Loucy (cell line): Measurements from ENCODE around the gene ACLY.

Source experiments
- H2AFZ ChIP-seq: fragments of 200-600 bp; sonication (generic); 2 replicates; pipeline ENCODE4 v1.6.0; 2016; ENCODE audit warnings: antibody characterized with exemption, mild to moderate bottlenecking, low read length, moderate library complexity
- H3F3A ChIP-seq: fragments of 200-600 bp; 2 replicates; pipeline ENCODE4 v1.6.0; 2016; ENCODE audit warnings: antibody characterized with exemption, low read depth, mild to moderate bottlenecking
- H3K27me3 ChIP-seq: fragments of 200-600 bp; sonication (generic); 2 replicates; pipeline ENCODE4 v1.6.1; 2014; ENCODE audit warnings: low read length, mild to moderate bottlenecking; ENCODE audit not compliant: insufficient read depth, poor library complexity, severe bottlenecking
- H3K36me3 ChIP-seq: fragments of 200-600 bp; sonication (generic); 2 replicates; pipeline ENCODE4 v1.6.1; 2016; ENCODE audit warnings: low read length; ENCODE audit not compliant: insufficient read depth
- H3K4me1 ChIP-seq: fragments of 200-600 bp; sonication (generic); 2 replicates; pipeline ENCODE4 v1.5.1; 2014; ENCODE audit warnings: low read length, mild to moderate bottlenecking; ENCODE audit not compliant: insufficient read depth, poor library complexity, severe bottlenecking
- H3K4me2 ChIP-seq: fragments of 200-600 bp; sonication (generic); 2 replicates; pipeline ENCODE4 v1.6.0; 2014; ENCODE audit warnings: antibody characterized with exemption, low read length, low read depth, mild to moderate bottlenecking; ENCODE audit not compliant: poor library complexity, severe bottlenecking
- H3K4me3 ChIP-seq: fragments of 200-600 bp; sonication (generic); 2 replicates; pipeline ENCODE4 v1.5.1; 2014; ENCODE audit warnings: low read length, mild to moderate bottlenecking, mixed read lengths; ENCODE audit not compliant: poor library complexity, severe bottlenecking
- H3K79me2 ChIP-seq: fragments of 200-600 bp; sonication (generic); 2 replicates; pipeline ENCODE4 v1.6.1; 2014; ENCODE audit warnings: low read length; ENCODE audit not compliant: insufficient read depth
- H3K9ac ChIP-seq: fragments of 200-600 bp; sonication (generic); 2 replicates; pipeline ENCODE4 v1.6.0; 2014; ENCODE audit warnings: mild to moderate bottlenecking, low read depth, low read length, moderate library complexity; ENCODE audit not compliant: poor library complexity, severe bottlenecking
- H3K9me2 ChIP-seq: fragments of 200-600 bp; sonication (generic); replicated peaks from 2 replicates; pipeline ENCODE4 v1.6.1; 2016; ENCODE audit warnings: low read depth, low read length, mixed read lengths
- H3K9me3 ChIP-seq: fragments of 200-600 bp; sonication (generic); 2 replicates; pipeline ENCODE4 v1.6.1; 2014; ENCODE audit warnings: mild to moderate bottlenecking, antibody characterized with exemption, low read length, low read depth; ENCODE audit not compliant: insufficient read depth
- H4K20me1 ChIP-seq: fragments of 200-600 bp; sonication (generic); 2 replicates; pipeline ENCODE4 v1.6.0; 2014; ENCODE audit warnings: antibody characterized with exemption, low read length, mild to moderate bottlenecking; ENCODE audit not compliant: insufficient read depth, poor library complexity, severe bottlenecking
- EZH2phosphoT487 ChIP-seq: fragments of 200-600 bp; IDR thresholded peaks from 2 replicates; pipeline ENCODE4 v1.6.1; 2018; ENCODE audit warnings: antibody characterized with exemption, mild to moderate bottlenecking, moderate library complexity, borderline replicate concordance
- TF ChIP-seq, protein P1 (sequence below): fragments of 200-600 bp; sonication (generic); conservative IDR thresholded peaks from 2 replicates; pipeline ENCODE4 v1.5.1; 2014; ENCODE audit warnings: mild to moderate bottlenecking, antibody characterized with exemption, low read length

ACLY gene

DNA sequence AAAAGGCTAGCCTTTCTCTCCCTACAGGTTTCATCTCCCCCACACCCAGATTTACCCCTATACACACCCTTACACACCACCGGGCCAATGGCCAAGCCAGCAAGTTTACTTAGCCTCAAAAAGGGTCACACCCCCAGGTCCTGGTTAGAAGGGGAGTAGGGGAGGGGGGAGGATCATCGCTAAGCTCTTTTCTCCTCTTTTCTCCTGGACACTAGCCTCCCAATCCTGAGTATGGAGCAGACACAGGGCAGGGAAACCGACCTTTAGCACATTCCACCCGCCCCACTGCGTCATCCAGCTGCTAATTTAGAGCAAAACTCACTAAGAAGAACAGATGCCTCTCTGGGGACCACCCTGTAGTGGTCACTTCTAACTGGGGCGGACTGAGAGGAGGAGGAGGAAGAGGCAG lies 4.4 kb downstream of the ACLY start:
- Histone ChIP-seq H3K9ac (peak overlapping the region; percentile 55), H3K79me2 (peaks cover 87% of the 10 kb centered on the region), H3K4me2 (peak overlapping the region; percentile 98), H3K9me3 (no peaks in the 10 kb centered on the region), H3K4me1 (peaks cover 41% of the 10 kb centered on the region), H3K9me2 (no peaks in the 10 kb centered on the region), H4K20me1 (peaks cover 80% of the 10 kb centered on the region), H3F3A (no peaks in the 10 kb centered on the region), H3K4me3 (peak overlapping the region; percentile 86), H3K36me3 (peaks cover 47% of the 10 kb centered on the region; the same call in 1 of the 2 replicates), H3K27me3 (peaks cover 6% of the 10 kb centered on the region), H2AFZ (no peak overlapping the region)
- TF ChIP-seq, protein P1, sequence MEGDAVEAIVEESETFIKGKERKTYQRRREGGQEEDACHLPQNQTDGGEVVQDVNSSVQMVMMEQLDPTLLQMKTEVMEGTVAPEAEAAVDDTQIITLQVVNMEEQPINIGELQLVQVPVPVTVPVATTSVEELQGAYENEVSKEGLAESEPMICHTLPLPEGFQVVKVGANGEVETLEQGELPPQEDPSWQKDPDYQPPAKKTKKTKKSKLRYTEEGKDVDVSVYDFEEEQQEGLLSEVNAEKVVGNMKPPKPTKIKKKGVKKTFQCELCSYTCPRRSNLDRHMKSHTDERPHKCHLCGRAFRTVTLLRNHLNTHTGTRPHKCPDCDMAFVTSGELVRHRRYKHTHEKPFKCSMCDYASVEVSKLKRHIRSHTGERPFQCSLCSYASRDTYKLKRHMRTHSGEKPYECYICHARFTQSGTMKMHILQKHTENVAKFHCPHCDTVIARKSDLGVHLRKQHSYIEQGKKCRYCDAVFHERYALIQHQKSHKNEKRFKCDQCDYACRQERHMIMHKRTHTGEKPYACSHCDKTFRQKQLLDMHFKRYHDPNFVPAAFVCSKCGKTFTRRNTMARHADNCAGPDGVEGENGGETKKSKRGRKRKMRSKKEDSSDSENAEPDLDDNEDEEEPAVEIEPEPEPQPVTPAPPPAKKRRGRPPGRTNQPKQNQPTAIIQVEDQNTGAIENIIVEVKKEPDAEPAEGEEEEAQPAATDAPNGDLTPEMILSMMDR, result no peak
- no peak for TF ChIP-seq EZH2phosphoT487

DNA sequence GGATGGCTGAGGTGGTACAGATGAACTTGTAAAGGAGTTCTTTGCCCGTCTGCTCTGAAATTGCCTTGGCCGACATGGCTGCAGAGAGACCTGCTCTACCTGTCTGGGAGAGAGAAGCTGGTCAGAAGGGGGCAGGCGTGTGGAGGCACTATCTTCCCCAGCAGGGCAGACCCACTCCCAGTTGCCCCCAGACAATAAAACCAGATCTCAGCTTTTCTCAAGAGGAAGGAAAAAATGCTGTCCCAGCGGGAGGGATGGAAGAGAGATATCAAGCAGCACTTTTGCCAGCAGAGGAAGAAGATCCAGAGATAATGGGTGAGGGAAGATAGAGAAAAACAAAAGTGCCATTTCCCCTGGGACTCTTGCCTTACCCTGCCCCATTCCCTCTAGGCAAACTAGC lies 5.0 kb downstream of the ACLY start:
- peak overlapping the region; percentile 98 for H3K4me2 ChIP-seq
- TF ChIP-seq, protein P1, result no peak
- TF ChIP-seq EZH2phosphoT487, result no peak
- H3K9me2 ChIP-seq, result no peaks in the 10 kb centered on the region
- peak overlapping the region; percentile 55 for H3K9ac ChIP-seq
- peaks cover 38% of the 10 kb centered on the region for H3K4me1 ChIP-seq
- peaks cover 53% of the 10 kb centered on the region; the same call in 1 of the 2 replicates for H3K36me3 ChIP-seq
- peaks cover 6% of the 10 kb centered on the region for H3K27me3 ChIP-seq
- no peak overlapping the region for H2AFZ ChIP-seq
- H3F3A ChIP-seq, result no peaks in the 10 kb centered on the region
- no peak overlapping the region for H3K4me3 ChIP-seq
- peaks cover 80% of the 10 kb centered on the region for H4K20me1 ChIP-seq
- no peaks in the 10 kb centered on the region for H3K9me3 ChIP-seq
- peaks cover 87% of the 10 kb centered on the region for H3K79me2 ChIP-seq

DNA sequence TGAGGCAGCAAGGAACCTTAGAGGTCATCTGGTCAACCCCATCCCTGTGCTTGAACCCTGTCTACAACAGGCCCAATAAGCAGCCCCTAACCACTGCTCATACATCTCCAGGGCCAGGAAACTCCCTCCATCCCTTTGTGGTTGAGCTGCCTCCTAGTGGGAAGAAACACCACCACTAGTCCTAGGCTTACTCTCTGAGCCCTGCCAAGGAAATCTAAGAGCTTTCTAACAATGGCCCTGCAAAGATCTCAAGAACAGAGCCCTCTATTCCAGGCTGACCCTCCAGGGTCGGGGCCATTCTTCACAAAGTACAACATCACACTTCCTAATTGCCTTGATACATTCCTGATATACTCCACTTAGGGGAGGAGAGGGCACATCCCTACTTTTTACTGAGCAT lies 5.8 kb downstream of the ACLY start:
- H3F3A ChIP-seq, result no peaks in the 10 kb centered on the region
- peaks cover 78% of the 10 kb centered on the region for H3K79me2 ChIP-seq
- H3K4me2 ChIP-seq, result peak overlapping the region; percentile 35
- H3K9me2 ChIP-seq, result no peaks in the 10 kb centered on the region
- no peak overlapping the region for H3K4me3 ChIP-seq
- H2AFZ ChIP-seq, result no peak overlapping the region
- H3K36me3 ChIP-seq, result peaks cover 62% of the 10 kb centered on the region; the same call in 1 of the 2 replicates
- no peak overlapping the region for H3K9ac ChIP-seq
- TF ChIP-seq, protein P1, result no peak
- TF ChIP-seq EZH2phosphoT487, result no peak
- H3K27me3 ChIP-seq, result no peaks in the 10 kb centered on the region
- H4K20me1 ChIP-seq, result peaks cover 73% of the 10 kb centered on the region
- H3K9me3 ChIP-seq, result no peaks in the 10 kb centered on the region
- H3K4me1 ChIP-seq, result peaks cover 38% of the 10 kb centered on the region
